Left lung (tissue), 10 donors: ENCODE measurements around the gene RBM27. TPM values are rescaled to one million over a fixed set of nuclear protein-coding genes. Genes with fewer than 3 reads are reported as not detected.

Source experiments
- ATAC-seq: fragments of 200-7000 bp; cut with Tn5 transposase; one replicate; pipeline ENCODE4 v1.9.1; 2020; ENCODE audit warnings: moderate library complexity
- DNase-seq, 4 donors: peaks; one replicate each; pipeline ENCODE4 v3.0.0-alpha.2; 2013 to 2020
- H3K27ac ChIP-seq, 2 donors: fragments of 200-600 bp; sonication (generic) in 1 of 2; one replicate each; pipeline versions ENCODE4 v1.5.0 to v1.8.0; 2020 to 2021
- H3K27me3 ChIP-seq, 2 donors: fragments of 200-600 bp; sonication (generic) in 1 of 2; one replicate each; pipeline versions ENCODE4 v1.5.0 to v1.8.0; 2020 to 2021
- H3K36me3 ChIP-seq, 2 donors: fragments of 200-600 bp; sonication (generic) in 1 of 2; one replicate each; pipeline versions ENCODE4 v1.5.0 to v1.8.0; 2020 to 2021
- H3K4me1 ChIP-seq, 2 donors: fragments of 200-600 bp; one replicate each; pipeline ENCODE4 v1.8.0; 2021
- H3K4me3 ChIP-seq, 2 donors: fragments of 200-600 bp; sonication (generic) in 1 of 2; one replicate each; pipeline versions ENCODE4 v1.5.0 to v1.8.0; 2020 to 2021; ENCODE audit warnings: mild to moderate bottlenecking in 1 of 2
- H3K9me3 ChIP-seq, 2 donors: fragments of 200-600 bp; sonication (generic) in 1 of 2; one replicate each; pipeline versions ENCODE4 v1.5.0 to v1.8.0; 2020 to 2021
- intact Hi-C, 2 donors: fragments of 100-400 bp; cut with DNase I; formaldehyde crosslinking; loops; one replicate each; pipeline versions ENCODE4 v1.11.2 to v1.14.2; 2022
- polyA plus RNA-seq, 6 donors: library from polyadenylated mRNA; unstranded; fragments of 120-200 nt; gene quantifications; one replicate each; pipeline ENCODE4 v1.2.1, GENCODE V29; 2013; ENCODE audit not compliant: insufficient read length in 6 of 6
- total RNA-seq, 2 donors: library from RNA; stranded (reverse); fragmentation: NEBNext Ultra II Directional; extraction: Animal tissue kit (Norgen Biotek cat#: 25700); gene quantifications; one replicate each; pipeline ENCODE4 v1.2.1, GENCODE V29; 2021
- TF ChIP-seq, protein P1 (sequence below), 2 donors: fragments of 200-600 bp; sonication (generic) in 1 of 2; IDR thresholded peaks; one replicate each; pipeline versions ENCODE4 v1.5.0 to v1.8.0; 2021; ENCODE audit warnings: antibody characterized with exemption in 2 of 2
- donor health status: DM: no; HTN: yes; CAD: no.
- donor health status: DM: no; HTN: no; CAD: no.

RBM27 gene
- total and polyA plus RNA-seq, 8 donors: 12.3 to 30.0 (median 27.7) TPM

DNA sequence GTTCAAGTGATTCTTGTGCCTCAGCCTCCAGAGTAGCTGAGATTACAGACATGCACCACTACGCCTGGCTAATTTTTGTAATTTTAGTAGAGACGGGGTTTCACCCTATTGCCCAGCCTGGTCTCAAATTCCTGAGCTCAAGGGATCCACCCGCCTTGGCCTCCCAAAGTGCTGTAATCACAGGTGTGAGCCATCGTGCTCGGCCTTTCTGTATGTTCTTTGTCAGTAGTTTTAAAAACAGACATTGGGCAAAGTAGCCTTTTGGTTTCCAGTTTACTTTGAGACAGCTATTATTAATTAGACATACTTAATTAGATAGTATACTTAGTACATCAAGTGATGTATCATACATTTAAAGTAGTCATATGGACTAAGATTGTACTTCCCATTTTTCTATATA, 45.2 kb downstream of the RBM27 start:
- Histone ChIP-seq H3K9me3 (no peaks in the 10 kb centered on the region), H3K36me3 (peaks cover 0 to 42% of the 10 kb centered on the region in 2 donors), H3K4me1 (no peaks in the 10 kb centered on the region), H3K27ac (no peak overlapping the region), H3K4me3 (no peak overlapping the region), H3K27me3 (no peaks in the 10 kb centered on the region)
- DNase-seq (no peak), ATAC-seq (no peak)
- TF ChIP-seq, protein P1, sequence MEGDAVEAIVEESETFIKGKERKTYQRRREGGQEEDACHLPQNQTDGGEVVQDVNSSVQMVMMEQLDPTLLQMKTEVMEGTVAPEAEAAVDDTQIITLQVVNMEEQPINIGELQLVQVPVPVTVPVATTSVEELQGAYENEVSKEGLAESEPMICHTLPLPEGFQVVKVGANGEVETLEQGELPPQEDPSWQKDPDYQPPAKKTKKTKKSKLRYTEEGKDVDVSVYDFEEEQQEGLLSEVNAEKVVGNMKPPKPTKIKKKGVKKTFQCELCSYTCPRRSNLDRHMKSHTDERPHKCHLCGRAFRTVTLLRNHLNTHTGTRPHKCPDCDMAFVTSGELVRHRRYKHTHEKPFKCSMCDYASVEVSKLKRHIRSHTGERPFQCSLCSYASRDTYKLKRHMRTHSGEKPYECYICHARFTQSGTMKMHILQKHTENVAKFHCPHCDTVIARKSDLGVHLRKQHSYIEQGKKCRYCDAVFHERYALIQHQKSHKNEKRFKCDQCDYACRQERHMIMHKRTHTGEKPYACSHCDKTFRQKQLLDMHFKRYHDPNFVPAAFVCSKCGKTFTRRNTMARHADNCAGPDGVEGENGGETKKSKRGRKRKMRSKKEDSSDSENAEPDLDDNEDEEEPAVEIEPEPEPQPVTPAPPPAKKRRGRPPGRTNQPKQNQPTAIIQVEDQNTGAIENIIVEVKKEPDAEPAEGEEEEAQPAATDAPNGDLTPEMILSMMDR (IDR thresholded peaks at IDR 0.05): no peak
- intact Hi-C loops: no loop called here

DNA sequence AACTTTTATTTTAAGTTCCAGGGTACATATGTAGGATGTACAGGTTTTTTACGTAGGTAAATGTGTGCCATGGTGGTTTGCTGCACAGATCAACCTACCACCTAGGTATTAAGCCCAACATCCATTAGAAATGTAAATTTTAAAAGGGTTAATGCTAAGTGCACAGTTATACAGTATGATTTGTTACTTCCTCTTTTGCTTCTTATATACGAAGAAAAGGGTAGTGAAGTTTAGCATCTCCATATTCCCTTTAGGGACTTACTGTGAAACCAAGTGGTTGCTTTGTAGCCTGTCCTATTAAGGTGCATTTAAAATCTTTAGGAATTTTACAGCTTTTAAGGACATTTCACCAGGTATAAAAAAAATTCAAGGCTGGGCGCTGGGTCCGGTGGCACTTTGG, 46.4 kb downstream of the RBM27 start:
- Histone ChIP-seq H3K4me1 (no peaks in the 10 kb centered on the region), H3K27me3 (no peaks in the 10 kb centered on the region), H3K9me3 (no peaks in the 10 kb centered on the region), H3K36me3 (peaks cover 0 to 43% of the 10 kb centered on the region in 2 donors), H3K27ac (no peak overlapping the region), H3K4me3 (no peak overlapping the region)
- intact Hi-C loops: no loop called here
- DNase-seq (no peak), ATAC-seq (no peak)
- TF ChIP-seq, protein P1 (IDR thresholded peaks at IDR 0.05): no peak

Other genes starting within 250 kb of the RBM27 start
- under 1 TPM in 1 of 2 donors, not detected in 1; 0.47 TPM for gene PLAC8L1, start 98.0 kb upstream of the RBM27 start, total RNA-seq
- 1 to 10 TPM in 3 of 6 donors, under 1 TPM in 3; 0.52 to 1.8 (median 0.99) TPM for gene PLAC8L1, start 98.0 kb upstream of the RBM27 start, polyA plus RNA-seq
- 100 to 1,000 TPM in 1 of 2 donors, 10 to 100 TPM in 1; 67.4 to 114 TPM for gene LARS1, start 21.0 kb upstream of the RBM27 start, total RNA-seq
- 100 to 1,000 TPM; 119 to 164 (median 145) TPM for gene LARS1, start 21.0 kb upstream of the RBM27 start, polyA plus RNA-seq
- gene POU4F3, start 135.2 kb downstream of the RBM27 start, total RNA-seq: not detected
- gene POU4F3, start 135.2 kb downstream of the RBM27 start, polyA plus RNA-seq: under 1 TPM in 2 of 6 donors, not detected in 4; 0.06 TPM
- 10 to 100 TPM; 34.0 to 48.9 TPM for gene TCERG1, start 243.7 kb downstream of the RBM27 start, total RNA-seq
- 100 to 1,000 TPM; 120 to 163 (median 149) TPM for gene TCERG1, start 243.7 kb downstream of the RBM27 start, polyA plus RNA-seq